HG03025 (cell line): ENCODE data around the gene ITPR2.
"Not testable (repeated sequence)": the region's sequence is repeated elsewhere in the genome, so short reads cannot be mapped to it uniquely, and the experiment has no call there.

ENCODE experiments used
- ATAC-seq: cut with Tn5 transposase; IDR thresholded peaks from one replicate; pipeline ENCODE4 v1.9.1; 2021; ENCODE audit warnings: mild to moderate bottlenecking, moderate library complexity; ENCODE audit not compliant: unreplicated experiment, low FRiP score

The ITPR2 gene

DNA sequence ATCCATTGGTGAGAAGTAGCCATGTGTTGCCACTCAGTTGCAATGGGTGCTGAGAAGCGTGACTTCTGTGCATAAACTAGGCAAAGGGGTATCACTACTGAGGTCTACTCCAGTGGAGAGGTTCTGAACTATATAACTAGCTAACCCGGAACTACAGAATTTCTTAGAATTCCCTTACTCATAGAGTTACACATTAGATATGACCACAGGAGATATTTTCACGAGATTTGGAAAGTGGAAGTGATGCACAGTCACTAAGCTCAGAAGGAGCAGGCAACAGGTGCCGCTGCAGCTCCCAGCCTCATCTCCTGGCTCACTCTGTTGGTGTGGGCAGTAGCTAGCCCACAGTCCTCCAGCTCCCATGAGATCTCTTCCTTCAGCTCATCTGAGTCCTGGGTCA is 501.0 kb downstream of the ITPR2 start:
- ATAC-seq: no peak

DNA sequence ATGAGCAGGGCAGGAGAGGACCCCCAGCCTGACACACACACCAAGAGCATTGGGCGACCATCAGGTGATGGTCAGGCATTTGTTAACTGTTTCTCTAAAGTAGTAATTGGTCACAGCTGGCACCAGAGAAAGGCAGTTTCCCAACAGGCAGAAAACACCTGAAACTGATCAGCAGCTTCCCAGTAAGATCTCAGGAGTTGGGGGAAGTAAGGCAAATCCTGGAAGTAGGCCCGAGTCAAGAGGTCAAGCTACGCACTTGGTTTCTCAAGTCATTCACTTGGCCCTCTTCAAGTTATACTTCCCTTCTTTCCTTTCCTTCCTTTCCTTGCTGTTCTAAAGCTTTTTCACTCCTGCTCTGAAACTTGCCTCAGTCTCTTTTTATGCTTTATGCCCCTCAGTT is 501.9 kb downstream of the ITPR2 start:
- ATAC-seq: no peak

DNA sequence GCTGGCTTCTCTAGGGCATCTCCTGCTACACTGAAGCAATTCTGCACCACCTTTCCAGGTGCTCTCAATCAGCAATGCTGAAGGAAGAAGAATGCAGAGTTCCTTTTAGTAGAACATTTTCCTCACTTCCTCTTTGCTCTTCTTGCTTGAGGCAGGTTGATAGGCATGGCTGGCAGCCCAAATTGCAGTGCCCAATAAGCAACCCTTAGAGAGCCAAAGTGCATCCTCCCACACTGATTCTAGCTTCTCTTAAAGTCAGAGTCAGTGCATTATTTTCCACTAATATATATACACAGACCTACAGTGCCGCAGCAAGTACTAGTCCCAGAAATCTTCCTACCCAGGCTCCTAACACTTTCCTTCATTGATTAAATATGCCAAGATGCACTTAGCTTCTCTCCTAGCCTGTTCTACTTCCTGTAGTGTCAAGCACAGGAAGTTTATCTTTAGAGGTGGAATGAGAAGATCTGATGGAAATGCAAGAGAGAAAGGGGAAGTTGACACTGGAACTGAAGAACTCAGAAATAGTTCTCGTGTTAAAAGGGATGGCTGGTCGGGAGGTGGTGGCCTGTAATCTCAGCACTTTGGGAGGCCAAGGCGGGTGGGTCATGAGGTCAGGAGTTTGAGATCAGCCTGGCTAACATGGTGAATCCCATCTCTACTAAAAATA is 504.9 kb downstream of the ITPR2 start:
- ATAC-seq: no peak

DNA sequence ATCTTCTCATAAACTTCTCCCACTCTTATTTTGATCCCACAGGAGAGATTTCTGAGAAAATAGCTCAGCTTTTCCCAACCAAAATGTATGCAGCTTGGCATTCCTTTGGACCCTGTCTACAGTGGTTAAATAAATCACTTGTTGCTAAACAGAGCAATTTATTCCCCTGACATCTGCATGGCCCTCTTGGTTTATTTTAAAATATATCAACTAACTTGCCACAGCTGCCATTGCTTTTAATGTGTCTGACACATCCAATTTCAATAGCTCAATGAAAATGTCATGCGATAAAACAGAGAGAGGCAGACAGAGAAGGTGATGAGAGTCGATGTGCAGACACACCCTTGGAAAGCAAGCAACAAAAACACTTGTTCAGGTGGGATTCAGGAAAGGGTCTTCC is 509.3 kb downstream of the ITPR2 start:
- no peak for ATAC-seq

DNA sequence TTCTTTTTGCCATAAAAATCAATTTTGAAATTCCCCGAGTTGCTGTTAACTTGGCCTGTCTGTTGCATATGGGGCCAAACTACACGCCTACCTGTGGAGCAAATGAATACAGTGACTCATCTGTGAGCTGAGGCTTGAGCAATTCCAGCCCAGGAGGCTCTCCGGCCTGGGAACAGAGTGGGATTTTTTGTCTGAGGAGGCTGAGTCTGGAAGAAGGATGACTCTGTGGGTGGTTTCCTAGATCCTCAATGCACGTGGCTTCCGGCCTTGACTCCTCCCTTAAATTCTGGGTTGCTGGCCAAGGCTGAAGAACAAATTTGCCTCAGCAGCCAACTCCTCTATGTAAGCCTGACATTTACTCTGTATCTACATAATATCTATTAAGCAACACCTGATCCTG is 513.5 kb downstream of the ITPR2 start:
- ATAC-seq: no peak

DNA sequence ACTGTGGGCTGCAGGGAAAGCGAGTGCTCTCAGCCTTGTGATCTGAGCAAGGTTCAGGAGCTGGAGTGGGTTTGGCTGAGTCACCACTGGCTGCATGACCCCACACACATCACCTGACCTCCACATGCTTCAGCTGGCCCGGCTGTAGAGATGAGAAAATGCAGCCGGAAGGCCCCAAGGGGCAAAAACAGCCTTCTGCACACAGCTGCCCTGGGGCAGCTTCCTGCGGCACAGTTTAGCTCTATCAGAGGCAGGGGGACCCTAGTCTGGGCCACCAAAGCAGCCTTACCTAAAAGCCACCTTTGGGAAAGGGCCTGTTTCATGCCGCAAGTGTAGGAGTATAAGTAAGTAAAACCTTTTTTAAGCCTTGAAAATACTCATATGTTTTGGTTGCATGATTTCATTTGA is 514.3 kb downstream of the ITPR2 start:
- peak; percentile 83 for ATAC-seq

DNA sequence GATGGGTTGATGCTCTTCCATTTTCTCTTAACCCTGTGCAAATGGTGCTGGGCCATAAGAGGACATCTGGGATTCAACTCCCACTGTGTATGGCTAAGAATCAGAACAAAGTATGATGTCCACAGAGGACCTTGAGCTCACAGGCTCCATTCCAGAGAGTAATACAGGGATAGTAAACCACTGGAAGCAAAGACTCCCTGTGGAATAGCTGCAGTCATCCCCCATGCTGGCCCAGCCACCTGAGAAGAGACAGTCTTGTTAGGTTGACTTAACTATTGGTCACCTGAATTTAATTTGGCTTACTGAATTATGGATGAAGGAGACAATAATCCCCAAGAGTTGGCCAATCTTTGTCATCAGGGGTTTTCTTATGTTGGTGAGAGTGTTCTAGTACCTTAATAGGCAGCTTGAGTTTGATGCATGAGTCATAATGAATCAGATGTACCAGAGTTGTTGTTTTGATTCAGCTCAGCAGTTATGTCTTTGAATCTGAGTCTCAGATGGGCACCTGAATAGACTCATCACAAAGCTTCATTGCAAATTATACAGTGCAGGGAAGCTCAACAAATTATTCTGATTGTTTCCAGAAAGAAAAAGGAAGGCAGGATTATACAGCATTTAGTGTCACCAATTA is 514.9 kb downstream of the ITPR2 start:
- peak; percentile 29 for ATAC-seq

DNA sequence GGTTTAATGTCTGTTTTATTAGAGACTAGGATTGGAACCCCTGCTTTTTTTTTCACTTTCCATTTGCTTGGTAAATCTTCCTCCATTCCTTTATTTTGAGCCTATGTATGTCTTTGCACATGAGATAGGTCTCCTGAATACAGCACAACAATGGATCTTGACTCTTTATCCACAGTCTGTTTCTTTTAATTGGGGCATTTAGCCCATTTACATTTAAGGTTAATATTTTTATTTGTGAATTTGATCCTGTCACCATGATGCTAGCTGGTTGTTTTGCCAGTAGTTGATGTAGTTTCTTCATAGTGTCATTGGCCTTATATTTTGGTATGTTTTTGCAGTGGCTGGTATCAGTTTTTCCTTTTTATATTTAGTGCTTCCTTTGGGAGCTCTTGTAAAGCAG is 518.9 kb downstream of the ITPR2 start:
- not testable (repeated sequence) for ATAC-seq

DNA sequence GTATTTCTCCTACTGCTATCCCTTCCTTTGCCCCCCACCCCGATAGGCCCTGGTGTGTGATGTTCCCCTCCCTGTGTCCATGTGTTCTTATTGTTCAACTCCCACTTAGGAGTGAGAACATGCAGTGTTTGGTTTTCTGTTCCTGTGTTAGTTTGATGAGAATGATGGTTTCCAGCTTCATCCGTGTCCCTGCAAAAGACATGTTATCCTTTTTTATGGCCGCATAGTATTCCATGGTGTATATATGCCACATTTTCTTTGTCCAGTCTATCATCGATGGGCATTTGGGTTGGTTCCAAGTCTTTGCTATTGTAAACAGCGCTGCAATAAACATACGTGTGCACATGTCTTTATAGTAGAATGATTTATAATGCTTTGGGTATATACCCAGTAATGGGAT is 522.5 kb downstream of the ITPR2 start:
- ATAC-seq: not testable (repeated sequence)

DNA sequence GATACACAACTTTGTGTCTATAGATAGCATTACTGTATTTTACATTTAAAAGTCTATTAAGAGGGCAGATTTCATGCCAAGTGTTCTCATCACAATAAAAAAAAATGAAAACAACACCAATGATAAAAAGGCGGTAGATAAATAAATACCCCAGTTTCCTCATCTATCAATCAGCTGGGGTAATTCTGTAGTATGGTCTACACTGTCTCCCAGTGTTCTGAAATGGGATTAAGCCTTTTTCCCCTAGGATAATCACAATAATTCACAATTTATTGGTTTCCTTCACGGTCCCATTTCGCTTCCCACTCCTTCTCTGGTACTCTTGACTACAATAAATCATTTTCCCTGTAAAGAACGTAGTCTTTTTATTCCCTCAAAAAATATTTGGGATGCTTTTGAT is 523.4 kb downstream of the ITPR2 start:
- no peak for ATAC-seq

DNA sequence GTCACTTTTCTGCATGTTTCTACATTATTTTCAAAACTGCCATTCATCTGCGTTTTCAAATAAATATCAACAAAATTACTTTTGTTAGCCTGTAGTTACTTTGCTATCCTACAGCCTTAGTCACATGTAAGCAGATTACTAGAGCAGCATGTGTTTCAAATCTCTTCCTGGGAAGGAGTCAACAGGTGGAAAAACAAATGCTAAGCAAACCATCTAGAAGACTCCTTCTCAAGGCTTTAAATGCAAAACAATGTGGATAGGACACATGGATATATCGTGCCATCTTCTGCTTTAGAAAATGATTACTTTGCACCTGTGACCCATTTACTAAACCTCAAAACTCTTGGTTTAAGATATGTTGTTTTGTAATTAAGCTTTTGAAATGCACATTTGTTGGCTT is 528.7 kb downstream of the ITPR2 start:
- ATAC-seq: no peak

DNA sequence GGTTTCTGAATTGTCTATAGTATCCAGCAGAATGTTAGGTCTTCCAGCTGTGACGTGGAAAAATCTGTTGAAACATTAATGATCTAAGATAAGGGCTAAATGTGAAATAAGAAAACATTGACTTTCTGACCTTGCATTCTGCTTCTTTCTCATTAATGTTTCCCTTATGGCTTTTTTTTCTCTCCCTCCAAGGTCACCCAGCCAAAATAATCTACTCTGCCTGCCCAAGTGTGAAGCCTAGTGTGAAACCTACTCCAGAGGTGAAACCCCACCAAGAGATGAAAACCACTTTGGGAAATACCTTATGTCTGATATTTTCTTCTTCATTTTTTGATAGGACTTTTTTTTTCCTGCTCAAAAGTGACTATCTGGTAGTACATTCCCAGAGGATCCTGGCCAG is 529.6 kb downstream of the ITPR2 start:
- ATAC-seq: no peak

DNA sequence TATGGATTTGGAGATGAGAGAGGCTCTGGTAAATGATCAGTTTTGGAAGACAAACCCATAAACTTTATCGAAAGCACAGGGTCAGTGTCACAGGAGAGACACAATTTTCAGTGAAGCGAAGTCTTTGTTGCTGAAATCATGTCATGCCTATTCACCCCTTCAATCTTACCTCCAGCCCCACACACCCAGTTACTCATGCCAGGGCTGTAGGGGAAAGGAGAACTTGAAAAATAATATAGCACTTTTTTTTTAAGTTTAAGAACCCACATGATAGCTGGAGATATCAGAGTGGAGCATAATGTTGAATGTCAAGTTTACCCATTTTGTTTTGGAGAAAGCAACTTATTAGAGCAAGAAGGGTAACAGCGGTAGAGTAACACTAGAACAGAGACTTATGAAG is 530.2 kb downstream of the ITPR2 start:
- ATAC-seq: no peak

DNA sequence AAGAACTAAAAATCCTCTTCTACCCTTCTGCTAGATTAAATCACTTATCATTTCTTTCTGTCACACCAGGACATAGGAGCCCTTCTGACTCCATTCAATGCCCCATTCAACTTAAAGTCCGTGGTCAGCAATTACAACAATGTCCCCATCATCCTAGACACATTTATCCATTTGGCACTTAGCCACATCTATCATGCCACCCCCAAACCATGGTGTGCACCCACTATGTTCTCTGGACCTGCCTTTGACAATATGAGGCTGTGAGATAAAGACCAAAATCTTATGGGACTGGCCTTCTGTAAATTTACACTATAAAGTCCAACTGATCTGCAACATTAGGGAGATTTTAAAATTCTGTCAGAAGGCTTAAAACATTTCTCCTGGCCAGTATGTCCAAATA is 533.2 kb downstream of the ITPR2 start:
- no peak for ATAC-seq

DNA sequence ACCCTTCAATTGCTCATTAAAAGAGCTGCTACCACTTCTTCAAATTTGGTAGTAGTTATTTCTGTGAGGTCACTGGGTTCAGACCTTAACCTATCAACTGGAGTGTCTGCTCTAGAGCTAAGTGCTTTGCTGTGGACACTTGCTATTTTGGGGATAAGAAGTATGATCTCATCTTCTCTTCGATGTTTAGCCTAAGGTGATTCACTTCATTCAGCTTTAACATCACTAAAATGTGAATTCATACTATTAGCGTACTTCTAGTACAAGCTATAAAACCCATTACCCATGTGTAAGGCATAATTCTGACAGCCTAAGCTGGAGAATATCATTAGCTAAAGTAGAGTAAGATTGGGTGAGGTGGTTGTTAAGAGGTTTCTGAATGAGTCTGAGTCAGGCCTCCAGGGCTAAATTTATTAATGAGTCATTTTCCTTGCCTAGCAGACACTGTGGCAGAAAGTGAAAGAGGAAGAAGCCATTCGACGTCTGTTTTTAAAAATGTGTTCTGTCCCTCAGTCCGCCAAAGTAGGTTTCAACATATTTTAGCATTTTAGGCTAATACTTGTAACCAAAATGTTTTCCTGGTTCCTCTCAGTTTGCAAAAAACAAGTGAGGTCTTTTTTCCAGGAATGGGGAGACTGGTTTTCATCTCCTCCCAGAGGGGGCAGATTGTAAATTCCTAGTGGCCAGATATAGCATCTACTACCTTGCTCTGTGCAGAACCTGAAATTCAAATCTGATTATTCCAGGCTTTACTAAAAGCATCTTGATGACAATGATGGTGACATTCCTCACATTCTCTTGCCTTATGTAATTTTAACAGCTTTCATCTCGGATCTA is 534.0 kb downstream of the ITPR2 start:
- peak; percentile 99 for ATAC-seq

DNA sequence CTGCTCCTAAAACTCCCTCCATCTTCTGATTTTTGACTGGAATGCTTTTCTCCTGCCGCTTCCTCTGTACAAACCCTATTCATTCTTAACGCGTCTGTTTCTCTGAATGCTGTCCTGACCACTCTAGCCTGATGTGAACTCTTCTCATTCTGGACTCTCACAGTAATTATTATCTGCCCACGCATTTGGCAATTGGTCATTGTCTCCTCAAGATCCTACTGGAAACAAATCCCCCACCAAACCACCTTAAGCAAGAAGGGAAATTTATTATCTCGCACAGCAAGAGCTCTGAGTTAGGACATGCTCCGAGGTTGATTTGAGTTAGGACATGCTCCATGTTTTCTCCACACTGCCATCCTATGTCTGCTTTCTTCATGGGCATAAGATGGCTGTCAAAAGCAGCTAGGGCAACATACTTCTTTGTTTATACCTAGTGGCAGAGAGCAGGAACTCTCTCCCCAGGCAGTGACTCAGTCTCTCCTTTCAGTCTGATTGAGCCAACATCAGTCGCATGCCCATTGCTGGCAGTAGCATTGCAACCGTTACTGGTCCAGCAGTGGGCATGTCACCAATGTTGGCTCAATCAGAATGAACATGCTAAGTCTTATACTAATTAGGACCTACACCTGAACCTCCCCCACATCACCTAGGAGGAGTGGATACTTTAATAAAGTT is 535.5 kb downstream of the ITPR2 start:
- ATAC-seq: no peak

DNA sequence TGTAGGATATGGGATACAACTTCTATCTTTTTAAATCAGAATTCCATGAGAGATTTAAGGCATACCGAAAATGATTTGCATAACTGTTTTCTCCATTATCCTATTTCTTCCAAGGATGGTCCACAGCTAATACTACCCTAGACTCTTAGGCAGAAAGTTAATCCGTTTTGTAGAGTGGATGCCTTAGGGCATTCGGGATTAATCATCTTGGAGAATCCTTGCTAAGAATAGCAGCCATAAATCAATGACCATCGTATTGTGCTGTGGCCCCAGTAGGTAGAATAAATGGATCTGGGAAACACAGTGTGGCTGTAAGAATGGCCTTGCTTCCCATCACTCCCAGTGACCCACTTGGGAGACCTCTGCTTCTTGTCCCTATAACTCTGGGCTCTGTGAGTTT is 538.0 kb downstream of the ITPR2 start:
- no peak for ATAC-seq

DNA sequence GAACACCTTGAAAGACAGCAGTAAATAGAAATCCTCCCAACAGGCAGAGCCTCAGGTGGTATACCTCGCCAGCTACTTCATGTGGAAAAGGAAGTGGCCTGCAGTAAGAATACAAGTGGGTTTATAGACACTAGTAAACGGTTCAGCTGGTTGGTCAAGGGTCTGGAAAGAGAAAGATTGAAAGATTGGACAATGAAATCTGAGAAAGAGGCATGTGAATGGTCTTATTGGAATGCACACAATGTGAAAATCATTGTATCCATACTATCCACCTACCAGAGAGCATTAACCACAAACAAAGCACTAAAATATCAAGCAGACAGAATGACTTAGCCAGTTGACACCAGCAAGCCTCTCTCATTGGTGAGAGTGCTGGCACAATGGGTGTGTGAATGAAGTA is 539.4 kb downstream of the ITPR2 start:
- ATAC-seq: no peak

DNA sequence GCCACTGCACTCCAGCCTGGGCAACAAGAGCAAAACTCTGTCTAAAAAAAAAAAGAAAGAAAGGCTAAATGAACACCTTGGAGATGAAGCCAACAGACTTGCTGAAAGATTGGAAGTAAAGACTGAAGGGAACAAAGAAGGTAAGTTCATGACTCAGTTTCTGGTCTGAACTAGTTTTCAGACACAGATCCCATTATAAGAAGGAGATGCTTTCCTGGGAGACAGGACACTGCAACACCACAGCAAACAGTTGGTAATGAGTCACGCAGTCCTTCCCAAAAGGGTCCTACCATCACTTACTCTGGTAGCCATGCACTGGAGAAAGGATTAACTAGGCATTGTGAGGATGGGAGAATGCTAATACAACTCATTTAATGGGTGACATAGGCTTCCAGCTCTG is 540.4 kb downstream of the ITPR2 start:
- ATAC-seq: no peak

DNA sequence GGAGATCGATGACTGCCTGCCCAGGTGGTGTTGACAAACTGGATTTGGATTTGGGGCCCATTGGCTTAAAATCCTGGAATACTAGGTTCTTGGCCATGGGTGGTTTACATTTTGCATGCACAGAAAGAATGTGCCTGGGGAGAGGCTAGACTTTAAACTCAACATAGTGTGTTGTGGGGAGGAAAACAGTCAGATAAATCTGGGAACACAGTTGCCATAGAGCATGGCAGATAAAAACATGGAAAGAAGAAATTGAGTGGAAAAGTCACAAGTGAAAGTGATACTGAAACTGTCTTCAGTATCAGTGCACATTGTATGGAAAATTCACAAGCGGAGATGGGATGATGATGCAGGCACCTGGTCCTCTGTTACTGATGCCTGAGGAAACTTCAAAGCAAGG is 542.4 kb downstream of the ITPR2 start:
- no peak for ATAC-seq
